CD4-positive, alpha-beta T cell treated with Interleukin-2 at 100 ng/mL for 4 hours (primary cell): ENCODE results near the gene LRRC41.
A peak's percentile ranks its signal among the peaks of the same experiment; 100 is the strongest.
"Not testable (repeated sequence)": the region's sequence is repeated elsewhere in the genome, so short reads cannot be mapped to it uniquely, and the experiment has no call there.

Source experiments
- DNase-seq: peaks from one replicate; pipeline ENCODE4 v3.0.0-alpha.2; 2020; ENCODE audit warnings: low spot score

LRRC41 gene, protein sequence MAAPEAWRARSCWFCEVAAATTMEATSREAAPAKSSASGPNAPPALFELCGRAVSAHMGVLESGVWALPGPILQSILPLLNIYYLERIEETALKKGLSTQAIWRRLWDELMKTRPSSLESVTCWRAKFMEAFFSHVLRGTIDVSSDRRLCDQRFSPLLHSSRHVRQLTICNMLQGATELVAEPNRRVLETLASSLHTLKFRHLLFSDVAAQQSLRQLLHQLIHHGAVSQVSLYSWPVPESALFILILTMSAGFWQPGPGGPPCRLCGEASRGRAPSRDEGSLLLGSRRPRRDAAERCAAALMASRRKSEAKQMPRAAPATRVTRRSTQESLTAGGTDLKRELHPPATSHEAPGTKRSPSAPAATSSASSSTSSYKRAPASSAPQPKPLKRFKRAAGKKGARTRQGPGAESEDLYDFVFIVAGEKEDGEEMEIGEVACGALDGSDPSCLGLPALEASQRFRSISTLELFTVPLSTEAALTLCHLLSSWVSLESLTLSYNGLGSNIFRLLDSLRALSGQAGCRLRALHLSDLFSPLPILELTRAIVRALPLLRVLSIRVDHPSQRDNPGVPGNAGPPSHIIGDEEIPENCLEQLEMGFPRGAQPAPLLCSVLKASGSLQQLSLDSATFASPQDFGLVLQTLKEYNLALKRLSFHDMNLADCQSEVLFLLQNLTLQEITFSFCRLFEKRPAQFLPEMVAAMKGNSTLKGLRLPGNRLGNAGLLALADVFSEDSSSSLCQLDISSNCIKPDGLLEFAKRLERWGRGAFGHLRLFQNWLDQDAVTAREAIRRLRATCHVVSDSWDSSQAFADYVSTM

DNA sequence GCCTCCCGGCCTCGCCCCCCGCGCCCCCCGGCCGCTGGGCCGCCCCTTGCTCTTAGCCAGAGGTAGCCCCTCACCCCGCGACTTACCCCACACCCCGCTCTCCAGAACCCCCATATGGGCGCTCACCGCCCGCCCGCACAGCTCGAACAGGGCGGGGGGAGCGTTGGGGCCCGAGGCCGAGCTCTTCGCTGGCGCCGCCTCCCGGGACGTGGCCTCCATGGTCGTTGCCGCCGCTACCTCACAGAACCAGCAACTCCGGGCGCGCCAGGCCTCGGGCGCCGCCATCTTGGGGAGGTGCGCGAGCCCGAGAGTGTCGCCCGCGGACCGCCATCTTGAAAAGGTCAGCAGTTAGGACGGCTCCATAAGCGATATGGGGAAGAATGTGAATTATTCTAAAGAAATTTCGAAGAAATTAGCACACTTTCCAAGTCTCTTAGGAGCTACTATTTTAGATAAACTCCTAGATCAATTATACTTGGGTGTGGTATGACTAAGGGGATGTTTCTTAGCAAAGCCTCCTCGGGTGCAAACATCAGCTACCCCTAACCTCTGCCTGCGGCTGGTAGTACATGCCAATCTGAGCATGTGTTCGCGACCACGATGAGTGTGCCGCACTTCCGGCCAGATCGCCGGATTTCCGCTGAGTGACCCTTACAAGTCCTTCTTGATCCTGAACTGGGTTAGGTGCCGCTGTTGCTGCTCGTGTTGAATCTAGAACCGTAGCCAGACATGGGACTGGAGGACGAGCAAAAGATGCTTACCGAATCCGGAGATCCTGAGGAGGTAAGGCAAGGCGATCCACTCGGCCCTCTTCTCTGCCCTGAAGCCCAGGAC, at the start of gene LRRC41, which contains the start of gene UQCRH:
LRRC41 (minus strand) TSS at position 579 of the 834 bp plus-strand sequence; CDS start at position 285, 294 bp downstream.
UQCRH (plus strand) TSS at position 661 of the 834 bp plus-strand sequence; CDS start at position 730, 69 bp downstream.
- DNase-seq = peak; percentile 96

DNA sequence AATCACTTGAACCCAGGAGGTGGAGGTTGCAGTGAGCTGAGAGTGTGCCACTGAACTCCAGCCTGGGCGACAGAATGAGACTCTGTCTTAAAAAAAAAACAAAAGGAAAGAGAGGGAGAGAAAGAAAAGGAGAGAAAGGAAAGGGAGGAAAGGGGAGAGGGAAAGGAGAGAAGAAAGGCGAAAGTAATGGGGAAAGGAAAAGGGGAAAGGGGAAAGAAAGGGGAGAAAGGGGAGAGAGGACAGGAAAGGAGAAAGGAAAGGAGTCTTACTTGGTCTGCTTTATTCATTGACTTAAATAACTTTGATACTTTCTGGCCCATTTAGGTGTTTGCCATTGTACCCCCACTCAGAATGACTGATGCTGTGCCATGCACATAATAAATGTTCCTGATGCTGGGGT, 48.9 kb upstream of the LRRC41 start:
- no peak for DNase-seq

DNA sequence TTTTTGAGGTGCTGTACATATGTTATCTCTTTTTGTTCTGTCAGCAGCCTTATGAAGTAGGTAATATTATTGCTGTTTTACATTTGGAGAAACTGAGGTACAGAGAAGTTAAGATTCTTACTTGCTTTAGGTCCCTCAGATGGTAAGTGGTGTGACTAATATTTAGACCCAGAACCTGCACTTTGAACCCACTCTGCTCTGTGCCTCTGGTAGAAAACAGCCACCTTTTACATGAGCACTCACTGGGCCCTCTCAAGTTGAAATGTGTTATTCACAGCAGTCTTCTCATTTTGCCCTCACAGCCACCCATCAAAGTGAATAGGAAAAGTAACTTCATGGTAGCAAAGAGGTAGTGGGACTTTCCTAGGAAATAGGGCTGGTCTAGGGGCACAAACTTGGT, 41.9 kb upstream of the LRRC41 start:
- DNase-seq = no peak

DNA sequence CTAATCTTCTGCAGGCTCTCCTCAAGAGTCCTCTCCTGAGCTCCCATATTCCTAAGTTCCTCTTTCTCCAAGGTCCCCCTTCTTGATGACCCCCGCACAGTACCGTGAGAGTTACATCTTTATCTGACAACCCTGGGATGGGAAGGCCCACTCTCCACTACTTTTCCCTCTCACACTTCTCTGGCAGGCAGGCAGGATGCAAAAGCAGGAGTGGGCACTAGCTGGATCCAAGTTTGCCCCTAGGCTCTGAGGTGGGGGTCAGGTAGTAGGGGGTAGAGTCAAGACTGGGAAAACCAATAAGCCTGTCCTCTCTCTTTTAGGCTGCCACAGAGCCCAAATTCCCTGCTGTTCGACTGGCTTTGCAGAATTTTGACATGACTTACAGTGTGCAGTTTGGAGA, 41.1 kb upstream of the LRRC41 start:
- no peak for DNase-seq

DNA sequence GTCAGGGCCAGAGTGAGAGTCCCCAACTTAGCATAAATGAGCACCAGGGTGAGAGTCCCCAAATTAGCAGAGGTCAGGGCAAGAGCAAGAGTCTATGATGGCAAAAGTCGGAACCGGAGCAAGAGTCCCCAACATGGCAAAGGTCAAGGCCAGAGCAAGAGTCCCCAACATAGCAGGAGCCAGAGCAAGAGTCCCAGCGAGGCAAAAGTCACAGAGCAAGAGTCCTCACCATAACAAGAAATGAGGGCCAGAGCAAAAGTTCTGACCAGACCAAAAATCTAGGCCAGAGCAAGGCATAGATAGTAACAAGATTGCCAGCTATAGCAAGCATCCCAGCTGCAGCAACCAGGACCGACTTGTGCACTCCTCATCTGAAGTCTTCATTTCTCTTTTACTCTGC, 40.3 kb upstream of the LRRC41 start:
- DNase-seq = no peak

DNA sequence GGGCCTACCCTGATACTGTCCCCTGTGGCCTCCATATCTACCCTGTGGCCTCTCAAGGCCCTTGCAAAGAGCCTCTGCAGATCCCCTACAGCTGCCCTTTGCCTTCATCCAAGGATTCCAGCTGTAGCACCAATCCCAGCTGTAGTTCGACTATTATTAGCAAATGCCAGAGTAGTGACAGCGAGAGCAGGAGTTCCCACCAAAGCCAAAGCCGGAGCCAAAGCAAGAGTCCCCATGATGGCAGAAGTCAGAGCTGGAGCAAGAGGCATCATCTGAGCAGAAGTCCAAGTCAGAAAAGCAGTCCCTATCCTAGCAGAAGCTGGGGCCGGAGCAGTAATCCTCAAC, 39.9 kb upstream of the LRRC41 start:
- DNase-seq = no peak

DNA sequence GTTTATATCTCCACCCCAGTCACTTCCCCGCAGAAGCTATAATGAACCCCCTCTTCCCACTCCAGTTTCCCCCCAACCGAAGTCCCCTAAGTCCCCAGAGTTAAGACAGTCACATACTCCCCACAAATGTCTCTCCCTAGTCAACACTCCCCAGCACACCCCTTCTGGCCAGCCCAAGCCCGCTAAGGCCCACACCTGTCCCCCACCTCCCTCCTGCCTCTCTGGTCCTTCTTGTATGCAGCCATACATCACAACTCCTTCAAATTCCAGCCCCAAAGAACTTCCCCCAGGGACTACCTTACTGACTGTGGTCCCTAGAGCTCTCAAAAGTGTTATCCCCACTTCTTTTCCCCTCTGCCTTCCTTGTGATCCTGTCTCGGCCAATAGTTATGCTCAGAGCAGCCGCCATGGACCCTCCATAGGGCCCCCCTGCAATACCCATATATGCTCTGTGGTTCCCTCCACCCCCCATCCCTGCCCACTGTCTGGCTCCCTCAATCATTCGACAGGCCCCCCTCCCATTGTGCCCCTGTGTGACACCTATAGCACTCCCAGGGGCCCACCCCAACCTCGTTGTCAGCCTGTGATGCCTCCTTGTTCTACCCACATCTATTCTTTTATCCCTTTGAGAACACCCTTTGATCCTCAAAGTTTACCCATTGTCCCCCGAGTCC, 39.4 kb upstream of the LRRC41 start:
- DNase-seq = no peak

DNA sequence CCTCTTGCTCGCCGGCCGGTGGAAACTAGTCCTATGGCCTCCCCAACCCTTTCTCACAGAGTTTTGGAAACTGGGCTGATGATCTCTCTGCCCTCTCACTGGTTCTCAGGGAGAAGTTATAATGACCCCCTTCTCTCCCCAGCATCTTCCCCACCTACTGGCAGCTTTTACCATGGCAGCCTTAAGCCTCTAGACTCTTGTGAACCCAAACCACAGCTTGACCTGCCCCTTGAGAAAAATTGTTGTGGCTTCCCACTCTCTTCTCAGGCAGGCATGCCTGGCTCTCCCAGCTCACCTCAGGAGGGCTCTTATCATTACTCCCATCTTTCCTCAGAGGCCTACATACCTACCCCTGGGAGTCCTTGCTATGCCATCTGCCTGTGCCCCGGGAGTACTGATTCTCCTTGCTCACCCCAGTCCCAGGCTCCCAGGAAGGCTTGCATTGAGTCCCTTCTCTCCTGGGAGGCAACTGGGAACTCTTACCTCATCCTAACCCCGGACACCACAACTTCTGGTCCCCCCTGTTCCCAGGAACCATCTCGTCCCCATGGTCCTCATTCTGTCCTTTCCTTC, 38.8 kb upstream of the LRRC41 start:
- peak; percentile 10 for DNase-seq

DNA sequence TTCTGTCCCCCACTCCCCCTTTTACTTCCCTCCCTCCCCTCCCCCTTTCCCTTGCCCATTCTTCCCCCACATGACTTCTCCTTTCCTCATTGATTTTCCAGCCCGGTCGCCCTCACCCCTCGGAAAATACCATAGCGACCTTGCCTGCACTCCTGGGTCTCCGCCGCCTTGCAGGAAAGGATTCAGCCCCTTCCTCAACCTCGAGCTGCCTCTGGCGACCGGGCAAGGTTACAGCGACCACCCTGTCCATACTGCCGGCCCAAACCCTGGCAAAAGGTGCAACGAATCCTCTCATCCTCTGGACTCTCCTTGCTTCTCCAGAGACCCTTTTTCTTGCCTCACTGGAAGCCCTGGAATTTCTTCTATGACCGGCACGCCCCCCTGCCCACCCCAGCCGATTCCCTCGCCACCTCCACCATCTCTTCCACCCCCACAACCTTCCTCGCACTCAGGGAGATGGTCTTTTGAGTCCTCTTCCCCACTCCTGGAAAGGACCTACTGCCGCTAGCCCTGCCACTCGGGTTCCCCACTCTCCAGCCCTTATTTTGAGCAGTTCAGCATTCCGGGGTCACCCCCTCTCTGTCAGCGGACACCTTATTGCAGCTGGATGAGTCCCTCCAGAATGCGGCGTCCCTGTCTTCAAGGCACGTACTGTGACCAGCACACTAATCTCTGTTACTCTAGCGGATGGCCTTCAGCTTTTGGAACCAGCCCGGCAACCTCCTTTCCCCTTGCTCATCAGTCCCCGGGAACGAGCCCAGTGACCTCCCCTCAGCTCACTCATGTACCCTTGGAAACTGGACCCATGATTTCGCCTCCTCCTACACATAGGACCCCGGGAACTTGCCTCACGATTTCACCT, 38.0 kb upstream of the LRRC41 start:
- DNase-seq = no peak

DNA sequence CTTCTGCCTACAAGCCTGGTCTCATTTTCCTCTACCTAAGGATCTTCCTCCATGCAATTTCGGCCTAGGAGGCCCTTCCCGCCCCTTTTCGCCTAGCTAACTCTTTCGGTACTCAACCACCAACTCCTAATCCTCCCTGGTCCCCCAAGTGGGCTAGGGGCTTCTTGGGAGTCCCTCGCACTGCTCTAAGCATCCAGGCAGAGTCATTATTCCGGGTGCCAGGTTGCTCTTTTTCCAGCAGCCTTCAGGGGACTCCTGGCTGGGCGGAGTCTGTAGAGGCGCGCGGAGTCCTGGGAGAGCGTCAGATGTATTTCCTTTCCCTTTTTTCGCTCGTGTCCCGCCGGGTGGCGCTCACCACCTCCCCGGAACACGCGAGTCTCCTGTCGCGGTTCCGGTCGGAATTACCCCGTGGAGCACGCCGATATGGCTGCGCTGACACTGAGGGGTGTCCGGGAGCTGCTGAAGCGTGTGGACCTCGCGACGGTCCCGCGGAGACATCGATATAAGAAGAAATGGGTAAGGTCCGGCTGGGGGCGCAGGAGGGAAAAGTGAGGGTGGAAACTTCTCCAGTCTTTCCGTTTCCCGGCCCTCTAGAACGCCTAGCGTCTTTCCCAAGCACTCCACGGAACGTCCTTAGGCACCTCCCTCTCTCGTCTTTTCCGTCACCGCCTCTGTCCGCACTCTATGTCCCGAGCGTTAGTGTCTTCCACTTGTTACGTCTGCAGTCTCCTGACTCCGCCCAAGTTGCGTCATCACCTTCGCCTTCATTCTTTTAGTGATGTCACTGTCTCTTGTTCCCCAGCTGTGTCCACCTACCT, 37.2 kb upstream of the LRRC41 start, which contains the start of gene NSUN4:
NSUN4 (plus strand) TSS at position 404 of the 818 bp plus-strand sequence; CDS start at position 424, 20 bp downstream.
- peak; percentile 84 for DNase-seq

DNA sequence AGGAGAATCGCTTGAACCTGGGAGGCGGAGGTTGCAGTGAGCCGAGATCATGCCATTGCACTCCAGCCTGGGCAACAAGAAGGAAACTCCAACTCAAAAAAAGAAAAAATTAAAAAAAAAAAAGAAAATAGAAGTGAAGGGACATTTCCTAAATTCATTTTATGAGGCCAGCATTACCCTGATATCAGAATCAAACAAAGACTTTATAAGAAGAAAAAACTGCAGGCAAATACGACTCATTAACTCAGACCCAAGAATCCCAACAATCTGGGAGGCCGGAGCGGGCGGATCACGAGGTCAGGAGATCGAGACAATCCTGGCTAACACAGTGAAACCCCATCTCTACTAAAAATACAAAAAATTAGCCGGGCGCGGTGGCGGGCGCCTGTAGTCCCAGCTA, 34.0 kb upstream of the LRRC41 start:
- not testable (repeated sequence) for DNase-seq

DNA sequence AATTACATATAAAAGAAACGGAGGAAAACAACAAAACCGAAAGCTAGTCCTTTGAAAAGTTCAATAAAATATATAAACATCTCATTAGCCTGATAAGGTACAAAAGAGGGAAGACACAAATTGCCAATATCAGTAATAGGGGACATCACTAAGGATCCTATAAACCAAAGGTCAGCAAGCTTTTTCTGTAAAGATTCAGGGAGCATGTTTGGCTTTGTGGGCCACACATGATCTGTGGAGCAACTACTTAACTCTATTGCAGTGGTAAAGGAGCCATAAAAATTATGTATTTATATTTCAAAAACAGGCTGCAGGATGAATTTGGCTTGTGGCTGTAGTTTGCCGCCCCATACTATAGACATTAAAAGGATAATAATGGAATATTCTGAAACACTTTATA, 31.7 kb upstream of the LRRC41 start:
- no peak for DNase-seq

DNA sequence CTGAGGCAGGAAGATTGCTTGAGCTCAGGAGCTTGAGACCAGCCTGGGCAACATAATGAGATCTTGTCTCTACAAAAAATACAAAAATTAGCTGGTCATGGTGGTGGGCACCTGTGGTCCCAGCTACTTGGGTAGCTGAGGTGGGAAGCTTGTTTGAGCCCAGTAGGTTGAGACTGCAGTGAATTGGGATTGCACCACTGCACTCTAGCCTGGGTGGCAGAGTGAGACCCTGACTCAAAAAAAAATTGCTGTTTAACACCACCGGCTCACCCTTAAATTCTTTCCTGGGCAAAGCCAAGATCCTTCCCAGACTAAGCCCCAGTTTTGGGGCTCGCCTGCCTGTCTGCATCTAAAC, 30.6 kb upstream of the LRRC41 start:
- no peak for DNase-seq

DNA sequence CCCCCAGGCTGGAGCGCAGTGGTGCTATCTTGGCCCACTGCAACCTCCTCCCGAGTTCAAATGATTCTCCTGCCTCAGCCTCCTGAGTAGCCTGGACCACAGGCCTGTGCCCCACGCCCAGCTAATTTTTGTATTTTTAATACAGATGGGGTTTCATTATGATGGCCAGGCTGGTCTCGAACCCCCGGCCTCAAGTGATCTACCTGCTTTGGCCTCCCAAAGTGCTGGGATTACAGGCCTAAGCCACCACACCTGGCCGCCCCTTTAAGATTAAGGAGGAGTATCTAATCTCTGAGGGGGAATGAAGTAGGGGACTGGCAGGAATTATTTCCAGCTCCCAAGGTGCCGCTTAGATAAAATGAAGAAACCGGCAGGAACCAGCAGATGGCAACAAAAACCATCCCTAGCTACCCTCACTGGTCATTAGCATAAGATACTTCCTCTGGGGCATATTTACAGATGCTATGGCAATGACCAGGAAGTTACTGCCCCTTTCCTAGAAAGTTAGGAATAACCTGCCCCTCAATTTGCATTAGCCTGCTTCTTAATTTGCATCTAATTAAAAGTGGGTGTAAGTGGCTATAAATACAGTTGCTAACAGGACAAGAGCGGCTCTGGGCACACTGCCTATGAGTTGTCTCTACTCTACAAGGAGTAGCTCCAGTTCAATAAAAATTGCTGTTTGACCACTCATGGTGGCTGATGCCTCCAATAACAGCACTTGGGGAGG, 30.0 kb upstream of the LRRC41 start:
- DNase-seq = no peak

DNA sequence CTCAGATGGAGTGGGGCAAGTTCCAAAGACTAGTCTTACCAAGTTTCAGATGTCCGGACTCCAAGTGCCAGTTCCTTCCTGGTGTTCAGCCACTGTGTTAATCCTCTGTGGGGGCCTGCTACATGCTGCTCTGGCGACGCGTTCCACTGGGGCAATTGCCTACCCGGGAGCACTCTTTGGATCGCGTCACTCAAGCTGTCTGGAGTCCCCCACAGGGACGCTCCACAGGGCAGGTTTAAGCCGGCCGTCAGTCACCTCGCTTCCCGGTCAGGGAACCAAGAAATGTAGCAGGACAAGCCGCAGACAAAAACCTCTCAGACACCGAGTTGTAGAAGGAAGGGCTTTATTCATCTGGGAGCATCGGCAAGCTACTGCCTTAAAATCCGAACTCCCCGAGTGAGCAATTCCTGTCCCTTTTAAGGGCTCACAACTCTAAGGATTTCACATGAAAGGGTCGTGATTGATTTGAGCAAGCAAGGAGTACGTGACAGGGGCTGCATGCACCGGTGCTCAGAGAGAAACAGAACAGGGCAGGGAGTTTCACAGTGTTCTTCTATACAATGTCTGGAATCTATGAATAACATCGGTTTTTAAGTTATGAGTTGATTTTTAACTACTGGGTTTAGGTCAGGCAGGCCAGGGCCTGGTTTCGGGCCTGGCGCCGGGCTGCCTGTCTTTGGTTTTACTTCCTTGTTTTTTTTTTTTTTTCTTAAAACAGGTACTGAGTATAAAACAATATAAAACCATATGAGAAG, 28.5 kb upstream of the LRRC41 start:
- not testable (repeated sequence) for DNase-seq

DNA sequence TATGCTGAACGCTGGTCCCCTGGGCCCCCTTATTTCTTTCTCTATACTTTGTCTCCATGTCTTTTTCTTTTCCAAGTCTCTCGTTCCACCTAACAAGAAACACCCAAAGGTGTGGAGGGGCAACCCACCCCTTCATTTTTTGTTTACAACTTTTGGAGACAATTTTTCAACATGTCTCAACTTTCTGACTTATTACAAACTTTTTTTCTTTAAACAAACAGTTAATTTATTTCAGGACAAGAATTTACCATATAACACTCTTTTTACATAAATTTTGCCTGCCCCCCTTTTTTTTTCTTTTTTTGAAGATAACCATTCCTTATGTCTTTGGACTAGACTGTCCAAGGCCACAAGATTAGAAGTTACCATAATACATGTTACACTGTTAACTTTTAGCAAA, 27.0 kb upstream of the LRRC41 start:
- not testable (repeated sequence) for DNase-seq

DNA sequence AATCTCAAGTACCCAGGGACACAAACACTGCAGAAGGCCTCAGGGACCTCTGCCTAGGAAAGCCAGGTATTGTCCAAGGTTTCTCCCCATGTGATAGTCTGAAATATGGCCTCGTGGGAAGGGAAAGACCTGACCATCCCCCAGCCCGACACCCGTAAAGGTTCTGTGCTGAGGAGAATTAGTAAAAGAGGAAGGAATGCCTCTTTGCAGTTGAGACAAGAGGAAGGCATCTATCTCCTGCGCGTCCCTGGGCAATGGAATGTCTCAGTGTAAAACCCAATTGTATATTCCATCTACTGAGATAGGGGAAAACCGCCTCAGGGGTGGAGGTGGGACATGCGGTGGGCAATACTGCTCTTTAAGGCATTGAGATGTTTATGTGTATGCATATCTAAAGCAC, 26.4 kb upstream of the LRRC41 start:
- DNase-seq = not testable (repeated sequence)

DNA sequence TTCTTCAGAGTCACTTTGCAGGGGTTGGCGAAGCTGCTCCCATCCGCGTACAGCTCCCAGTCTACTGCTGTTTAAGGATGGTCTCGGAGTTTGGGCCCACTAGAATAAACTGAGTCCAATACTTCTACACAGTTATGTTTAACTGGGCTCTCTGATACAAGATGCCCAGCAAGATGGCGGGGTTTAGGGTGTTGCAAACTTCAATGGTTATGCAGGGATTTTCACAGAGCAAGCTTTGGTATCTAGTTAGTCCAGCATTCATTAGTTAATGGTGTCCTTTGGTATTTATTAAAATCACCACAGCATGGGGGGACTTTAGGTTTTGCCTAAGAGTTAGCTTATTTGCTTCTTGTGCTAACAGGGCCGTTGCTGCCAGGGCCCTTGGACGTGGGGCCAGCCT, 24.8 kb upstream of the LRRC41 start:
- not testable (repeated sequence) for DNase-seq
